MCF 10A (cell line): ENCODE measurements around the gene GNG14. TPM values are rescaled to one million over a fixed set of nuclear protein-coding genes. Genes with fewer than 3 reads are reported as not detected.

Experiments
- BruUV-seq: library from RNA; stranded (reverse); fragments of 400-500 nt; replicated peaks from 2 replicates; lab custom pipeline; 2021; lab: Mats Ljungman, UMichigan
- CTCF ChIA-PET: fragments of 300-600 bp; sonication (Branson Sonifier 250); formaldehyde crosslinking; extraction: SDS; loops from one replicate; lab custom pipeline; 2021; ENCODE audit warnings: antibody characterized with exemption, inconsistent platforms; lab: Yijun Ruan, JAX
- POLR2A ChIA-PET: fragments of 300-600, 350-650 bp; sonication (Branson Sonifier 250); formaldehyde crosslinking; extraction: SDS; loops from one replicate; lab custom pipeline; 2020; ENCODE audit warnings: antibody characterized with exemption, inconsistent platforms; lab: Yijun Ruan, JAX
- DNase-seq: peaks from one replicate; pipeline ENCODE4 v3.0.0-alpha.2; 2018; ENCODE audit not compliant: unreplicated experiment
- H3K27ac Mint-ChIP-seq: one replicate; pipeline ENCODE4 v1.8.0; 2022; ENCODE audit warnings: mild to moderate bottlenecking, low read depth, mixed read lengths; ENCODE audit not compliant: unreplicated experiment
- H3K27me3 Mint-ChIP-seq: one replicate; pipeline ENCODE4 v1.8.0; 2022; ENCODE audit warnings: mixed read lengths; ENCODE audit not compliant: insufficient read depth, unreplicated experiment
- H3K36me3 Mint-ChIP-seq: one replicate; pipeline ENCODE4 v1.8.0; 2022; ENCODE audit warnings: mild to moderate bottlenecking, moderate library complexity, mixed read lengths; ENCODE audit not compliant: insufficient read depth, unreplicated experiment
- H3K4me1 Mint-ChIP-seq: one replicate; pipeline ENCODE4 v1.8.0; 2022; ENCODE audit warnings: mixed read lengths; ENCODE audit not compliant: insufficient read depth, unreplicated experiment
- H3K4me3 Mint-ChIP-seq: one replicate; pipeline ENCODE4 v1.8.0; 2022; ENCODE audit warnings: mild to moderate bottlenecking, moderate library complexity, mixed read lengths; ENCODE audit not compliant: unreplicated experiment
- H3K9me3 Mint-ChIP-seq: one replicate; pipeline ENCODE4 v1.8.0; 2022; ENCODE audit warnings: mixed read lengths; ENCODE audit not compliant: unreplicated experiment
- intact Hi-C: fragments of 100-400 bp; cut with micrococcal nuclease; formaldehyde crosslinking; loops from 2 replicates; pipeline ENCODE4 v1.14.1; 2022
- total RNA-seq: library from RNA; stranded (reverse); gene quantifications from 2 replicates; pipeline ENCODE4 v1.2.3, GENCODE V29; 2022
- TF ChIP-seq, protein P1 (sequence below): fragments of 200-600 bp; IDR thresholded peaks from one replicate; pipeline ENCODE4 v1.8.0; 2022; ENCODE audit warnings: antibody characterized with exemption, mild to moderate bottlenecking; ENCODE audit not compliant: unreplicated experiment

The GNG14 gene
- total RNA-seq, 1 experiment from 2014 or later, result not detected

DNA sequence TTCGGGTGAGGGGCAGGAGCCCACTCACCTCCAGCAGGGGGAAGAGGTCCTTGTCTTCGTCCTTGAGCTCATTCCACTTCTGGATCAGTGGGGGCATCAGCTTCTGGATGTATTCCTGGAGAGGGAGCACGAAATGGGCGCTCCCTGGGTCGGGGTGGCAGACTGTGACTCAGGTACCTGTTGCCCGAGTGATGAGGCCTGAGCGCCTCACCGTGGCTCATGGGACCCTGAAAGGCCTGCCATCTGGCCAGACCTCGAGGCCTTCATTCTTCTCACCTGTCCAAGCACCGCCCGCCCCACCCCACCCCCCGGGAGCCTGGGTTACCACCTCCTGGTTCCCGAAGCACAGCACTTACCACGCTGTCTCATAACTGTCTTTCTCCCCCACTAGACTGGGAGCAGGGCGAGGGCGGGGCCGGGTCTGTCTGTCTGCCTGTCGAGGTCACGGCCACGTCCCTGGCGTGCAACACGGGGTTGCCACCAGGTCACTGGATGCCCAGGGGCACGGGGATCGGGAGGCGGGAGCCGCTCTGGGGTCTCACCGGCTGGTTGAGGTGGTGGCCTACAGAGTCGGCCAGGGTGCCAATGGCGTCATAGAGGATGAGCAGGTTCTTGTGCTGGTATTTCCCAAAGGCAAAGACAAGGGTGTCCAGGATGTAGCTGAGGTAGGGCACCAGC, 18.0 kb downstream of the GNG14 start:
- intact Hi-C loops, result no loop called here
- Mint-ChIP-seq H3K27ac (no peak overlapping the region), H3K27me3 (no peaks in the 10 kb centered on the region), H3K36me3 (peaks cover 95% of the 10 kb centered on the region), H3K4me3 (no peak overlapping the region), H3K9me3 (no peaks in the 10 kb centered on the region), H3K4me1 (no peaks in the 10 kb centered on the region)
- BruUV-seq, result no TSS peak
- ChIA-PET POLR2A (interaction anchor here (0.5 to 3.1 kb wide), 3 partner anchors 9 to 133 kb away, joined by 3 to 13 read pairs (median 3); partner anchors contain the start of genes FBXW9 and MAST1), CTCF (no interaction called here)
- TF ChIP-seq, protein P1, sequence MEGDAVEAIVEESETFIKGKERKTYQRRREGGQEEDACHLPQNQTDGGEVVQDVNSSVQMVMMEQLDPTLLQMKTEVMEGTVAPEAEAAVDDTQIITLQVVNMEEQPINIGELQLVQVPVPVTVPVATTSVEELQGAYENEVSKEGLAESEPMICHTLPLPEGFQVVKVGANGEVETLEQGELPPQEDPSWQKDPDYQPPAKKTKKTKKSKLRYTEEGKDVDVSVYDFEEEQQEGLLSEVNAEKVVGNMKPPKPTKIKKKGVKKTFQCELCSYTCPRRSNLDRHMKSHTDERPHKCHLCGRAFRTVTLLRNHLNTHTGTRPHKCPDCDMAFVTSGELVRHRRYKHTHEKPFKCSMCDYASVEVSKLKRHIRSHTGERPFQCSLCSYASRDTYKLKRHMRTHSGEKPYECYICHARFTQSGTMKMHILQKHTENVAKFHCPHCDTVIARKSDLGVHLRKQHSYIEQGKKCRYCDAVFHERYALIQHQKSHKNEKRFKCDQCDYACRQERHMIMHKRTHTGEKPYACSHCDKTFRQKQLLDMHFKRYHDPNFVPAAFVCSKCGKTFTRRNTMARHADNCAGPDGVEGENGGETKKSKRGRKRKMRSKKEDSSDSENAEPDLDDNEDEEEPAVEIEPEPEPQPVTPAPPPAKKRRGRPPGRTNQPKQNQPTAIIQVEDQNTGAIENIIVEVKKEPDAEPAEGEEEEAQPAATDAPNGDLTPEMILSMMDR, result no peak
- no peak for DNase-seq

- Mint-ChIP-seq H3K4me1 (no peaks in the 10 kb centered on the region), H3K27ac (no peak overlapping the region), H3K4me3 (no peak overlapping the region), H3K9me3 (no peaks in the 10 kb centered on the region), H3K27me3 (no peaks in the 10 kb centered on the region), H3K36me3 (peaks cover 96% of the 10 kb centered on the region)
- TF ChIP-seq, protein P1, result no peak
- BruUV-seq, result no TSS peak
- CTCF ChIA-PET, result no interaction called here
- no peak for DNase-seq
- POLR2A ChIA-PET, result interaction anchor here (3.1 kb wide), 1 partner anchor 9 kb away, joined by 13 read pairs; the partner anchor contains the start of gene FBXW9
- intact Hi-C loops, result no loop called here
Observed at GRCh38 chr19:12706332-12706718, 18.5 kb downstream of the GNG14 start.

GRCh38 chr19:12708641-12709040, 20.8 kb downstream of the GNG14 start:
- H3K36me3 Mint-ChIP-seq, result peaks cover 97% of the 10 kb centered on the region
- CTCF ChIA-PET, result interaction anchor here (0.6 to 1.3 kb wide), 2 partner anchors 139 to 141 kb away, joined by 3 to 5 read pairs; no protein-coding TSS in a partner anchor
- no peaks in the 10 kb centered on the region for H3K4me1 Mint-ChIP-seq
- TF ChIP-seq, protein P1, result no peak
- H3K27me3 Mint-ChIP-seq, result no peaks in the 10 kb centered on the region
- no peak for DNase-seq
- H3K27ac Mint-ChIP-seq, result no peak overlapping the region
- H3K9me3 Mint-ChIP-seq, result no peaks in the 10 kb centered on the region
- H3K4me3 Mint-ChIP-seq, result no peak overlapping the region
- intact Hi-C loops, result no loop called here
- POLR2A ChIA-PET, result interaction anchor here (0.7 to 3.1 kb wide), 2 partner anchors 12 kb away, joined by 3 to 13 read pairs; partner anchors contain the start of gene FBXW9
- no TSS peak for BruUV-seq

DNA sequence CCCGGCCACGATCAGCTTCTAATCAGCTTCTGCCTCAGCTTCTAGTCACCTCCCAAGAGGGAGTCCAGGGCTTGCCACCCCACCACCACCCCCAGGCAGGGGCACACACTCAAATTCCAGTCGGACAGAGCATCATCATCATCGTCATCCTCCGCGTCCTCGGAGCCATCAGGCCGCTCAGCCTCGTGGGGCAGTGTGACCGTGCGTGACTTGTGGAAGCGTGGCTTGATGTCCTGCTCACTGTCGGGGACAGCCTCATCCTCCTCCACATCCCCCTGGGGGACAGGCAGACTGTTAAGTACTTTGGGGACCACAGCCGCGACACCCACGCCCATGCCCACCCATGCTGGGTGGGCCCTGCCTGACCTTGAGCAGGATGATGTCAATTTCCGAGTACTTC, 23.4 kb downstream of the GNG14 start:
- ChIA-PET CTCF (interaction anchor here (1.0 to 2.1 kb wide), 6 partner anchors 23 to 140 kb away, joined by 3 to 8 read pairs (median 5); partner anchors contain the start of gene TRIR), POLR2A (no interaction called here)
- H3K4me1 Mint-ChIP-seq, result no peaks in the 10 kb centered on the region
- intact Hi-C loops, result no loop called here
- H3K36me3 Mint-ChIP-seq, result peaks cover 97% of the 10 kb centered on the region
- H3K4me3 Mint-ChIP-seq, result no peak overlapping the region
- DNase-seq, result no peak
- no peaks in the 10 kb centered on the region for H3K27me3 Mint-ChIP-seq
- H3K27ac Mint-ChIP-seq, result no peak overlapping the region
- TF ChIP-seq, protein P1, result no peak
- H3K9me3 Mint-ChIP-seq, result no peaks in the 10 kb centered on the region
- no TSS peak for BruUV-seq
